CD4-positive, alpha-beta T cell treated with Interleukin-12 subunit alpha and Interleukin-12 subunit beta, for 1 hour (primary cell): ENCODE results near the gene MUC16.
"Not testable (repeated sequence)": the region's sequence is repeated elsewhere in the genome, so short reads cannot be mapped to it uniquely, and the experiment has no call there.

ENCODE experiments used
- DNase-seq: peaks from one replicate; pipeline ENCODE4 v3.0.0-alpha.2; 2020

Gene MUC16

DNA sequence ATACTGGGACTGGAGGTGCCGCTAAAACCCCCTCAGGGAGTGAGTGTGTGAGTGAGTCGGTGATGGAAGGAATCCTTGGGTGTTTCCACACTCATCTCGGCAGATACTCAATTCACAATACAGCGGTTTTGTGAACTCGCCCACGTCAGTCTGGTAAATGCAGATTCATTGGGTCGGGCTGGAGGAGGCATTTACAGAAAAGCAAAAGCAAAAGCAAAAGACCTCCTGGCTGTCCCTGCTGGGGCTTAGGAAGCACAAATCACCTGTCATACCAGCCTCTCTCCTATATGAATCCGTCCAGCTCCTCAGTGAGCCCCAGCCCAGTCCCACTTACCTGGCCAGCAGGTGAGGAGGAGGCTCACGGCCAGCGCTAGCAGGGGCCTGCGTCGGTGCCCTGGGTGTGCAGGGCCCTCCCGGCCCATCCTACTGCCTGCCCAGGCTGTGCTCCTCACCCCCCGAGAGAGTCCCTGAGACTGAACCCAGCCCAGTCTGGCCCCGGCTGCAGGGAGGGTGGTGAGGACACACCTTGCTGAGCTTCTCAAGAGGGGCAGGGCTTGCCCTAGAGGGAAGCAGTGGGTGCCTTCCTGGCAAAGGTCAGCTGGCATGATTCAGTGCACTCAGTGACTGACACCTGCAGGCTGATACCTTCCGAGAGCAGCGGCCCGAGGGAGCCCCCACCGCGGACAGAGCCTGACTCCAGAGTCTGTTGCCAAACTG is at the start of gene MUC16:
MUC16 (minus strand) TSS at position 475 of the 717 bp plus-strand sequence.
- DNase-seq, result peak; percentile 8

- DNase-seq, result no peak
These were observed 48.9 kb upstream of the MUC16 start for GRCh38 chr19:9058905-9059667.

DNA sequence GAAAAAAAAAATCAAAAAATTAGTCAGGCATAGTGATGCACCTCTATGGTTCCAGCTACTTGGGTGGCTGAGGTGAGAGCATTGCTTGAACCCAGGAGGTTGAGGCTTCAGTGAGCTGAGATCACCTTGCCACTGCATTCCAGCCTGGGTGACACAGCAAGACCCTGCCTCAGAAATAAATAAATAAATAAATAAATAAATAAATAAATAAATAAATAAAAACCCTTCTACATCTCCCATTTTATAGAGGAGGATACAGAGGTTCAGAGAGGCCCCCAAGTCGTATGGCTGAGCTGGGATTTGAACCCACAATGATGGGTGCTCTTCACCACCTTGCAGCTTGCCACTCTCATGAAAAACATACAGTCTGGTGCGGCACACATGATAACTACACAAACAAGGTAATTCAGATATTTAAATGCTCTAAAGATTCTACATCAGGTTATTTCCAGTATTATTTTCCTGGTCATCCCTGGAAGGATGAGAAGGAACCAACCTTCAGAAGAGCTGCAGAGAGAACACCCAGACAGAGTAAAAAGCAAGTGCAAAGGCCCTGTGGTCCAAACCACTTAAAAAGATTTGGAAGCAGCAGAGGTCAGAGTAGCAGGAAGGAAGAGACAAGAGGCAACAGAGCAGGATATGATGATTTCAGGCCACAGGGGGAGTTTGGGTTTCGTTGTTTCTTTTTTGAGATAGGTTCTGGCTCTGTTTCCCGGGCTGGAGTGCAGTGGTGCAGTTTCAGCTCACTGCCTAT is 47.5 kb upstream of the MUC16 start:
- DNase-seq, result no peak

GRCh38 chr19:9056131-9056530 is 45.9 kb upstream of the MUC16 start:
- DNase-seq, result not testable (repeated sequence)

- DNase-seq, result no peak
These were observed 44.6 kb upstream of the MUC16 start for GRCh38 chr19:9054765-9055164.

DNA sequence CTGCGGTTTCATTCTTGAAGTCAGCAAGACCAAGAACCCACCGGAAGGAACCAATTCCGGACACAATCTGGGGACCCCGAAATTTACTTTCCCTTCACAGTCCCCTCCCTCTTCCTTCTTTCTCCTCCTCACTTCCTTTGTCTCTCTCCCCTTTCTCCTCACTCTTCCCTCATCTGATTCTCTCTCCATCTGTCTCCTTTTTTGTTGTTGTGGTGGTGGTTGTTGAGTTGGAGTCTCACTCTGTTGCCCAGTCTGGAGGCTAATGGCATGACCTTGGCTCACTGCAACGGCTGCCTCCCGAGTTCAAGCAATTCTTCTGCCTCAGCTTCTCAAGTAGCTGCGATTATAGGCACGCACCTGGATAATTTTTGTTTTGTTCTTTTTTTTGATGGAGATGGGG is 44.0 kb upstream of the MUC16 start:
- no peak for DNase-seq

GRCh38 chr19:9053674-9054073 is 43.5 kb upstream of the MUC16 start:
- not testable (repeated sequence) for DNase-seq

GRCh38 chr19:9052894-9053293 is 42.7 kb upstream of the MUC16 start:
- no peak for DNase-seq

GRCh38 chr19:9046694-9047093 is 36.5 kb upstream of the MUC16 start:
- DNase-seq, result no peak

GRCh38 chr19:9044449-9044848 is 34.2 kb upstream of the MUC16 start:
- DNase-seq, result no peak

DNA sequence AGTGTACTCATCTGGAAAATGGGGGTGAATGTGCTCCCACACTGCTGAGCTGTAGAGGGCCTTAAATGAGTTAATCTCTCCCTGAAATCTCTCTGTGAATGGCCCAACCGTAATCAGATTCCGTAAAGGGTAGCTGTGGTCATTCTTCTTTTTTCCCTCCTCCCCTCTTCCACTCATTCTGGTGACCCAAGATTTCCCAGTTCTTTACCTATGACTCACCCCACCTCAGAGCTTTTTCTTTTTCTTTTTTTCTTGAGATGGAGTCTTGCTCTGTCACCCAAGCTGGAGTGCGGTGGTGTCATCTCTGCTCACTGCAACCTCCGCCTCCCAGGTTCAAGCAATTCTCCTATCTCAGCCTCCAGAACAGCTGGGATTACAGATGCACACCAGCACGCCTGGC is 33.3 kb upstream of the MUC16 start:
- DNase-seq, result no peak

DNA sequence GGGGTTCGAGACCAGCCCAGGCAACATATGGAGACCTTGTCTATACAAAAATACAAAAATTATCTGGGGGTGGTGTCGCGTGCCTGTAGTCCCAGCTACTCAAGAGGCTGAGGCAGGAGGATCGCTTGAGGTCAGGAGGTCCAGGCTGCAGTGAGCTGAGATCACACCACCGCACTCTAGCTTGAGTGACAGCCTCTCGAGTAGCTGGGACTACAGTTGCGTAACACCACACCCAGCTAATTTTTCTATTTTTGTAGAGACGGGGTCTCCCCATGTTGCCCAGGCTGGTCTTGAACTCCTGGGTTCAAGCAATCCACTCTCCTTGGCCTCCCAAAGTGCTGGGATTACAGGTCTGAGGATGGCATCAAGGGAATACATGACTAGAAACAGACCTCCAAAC is 30.8 kb upstream of the MUC16 start:
- DNase-seq, result no peak

- DNase-seq, result no peak
These were observed 29.9 kb upstream of the MUC16 start for GRCh38 chr19:9040131-9040530.

DNA sequence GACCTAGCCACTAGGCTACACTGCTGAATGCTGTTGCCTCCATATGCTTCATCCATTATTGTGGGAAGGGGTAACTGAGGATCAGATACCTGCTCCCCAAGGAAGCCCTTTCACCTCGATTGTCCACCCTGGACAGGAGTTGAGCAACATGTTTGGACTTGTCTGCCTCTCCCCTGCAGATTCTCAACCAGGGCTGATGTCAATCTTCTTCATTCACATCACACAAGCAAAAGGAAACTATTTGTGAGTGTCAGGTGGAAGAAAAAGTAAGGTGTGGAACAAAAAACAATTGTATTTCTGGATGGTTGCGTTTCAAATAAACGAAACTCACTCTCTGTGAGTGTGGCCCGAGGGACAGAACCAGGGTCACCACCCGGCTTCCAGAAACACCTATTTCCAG is 29.5 kb upstream of the MUC16 start:
- DNase-seq, result no peak

DNA sequence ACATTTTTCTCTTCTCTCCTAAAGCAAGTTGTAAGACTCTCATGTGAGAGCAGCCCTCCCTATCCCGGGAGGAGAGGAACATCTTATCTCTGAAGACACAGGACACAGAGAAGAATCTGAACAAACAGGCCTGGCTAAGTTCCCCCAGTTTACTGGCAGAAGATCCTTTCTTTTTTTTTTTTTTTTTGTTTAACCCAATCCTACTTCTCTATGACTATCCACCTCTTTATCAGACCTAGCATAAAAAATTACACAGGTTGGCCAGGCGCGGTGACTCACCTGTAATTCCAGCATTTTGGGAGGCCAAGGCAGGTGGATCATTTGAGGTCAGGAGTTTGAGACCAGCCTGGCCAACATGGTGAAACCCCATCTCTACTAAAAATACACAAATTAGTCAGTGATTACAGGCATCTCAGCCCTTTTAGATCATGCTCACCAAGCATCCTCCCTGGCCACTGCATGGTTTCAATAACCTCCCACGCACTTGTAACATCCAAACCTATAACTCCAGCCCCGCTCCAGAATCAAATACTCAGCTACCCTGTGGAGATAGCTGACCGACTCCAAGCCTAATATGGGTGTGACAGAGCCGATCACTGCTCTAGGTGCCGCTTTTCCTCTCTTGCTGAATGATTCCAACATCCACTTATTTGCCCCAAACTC is 27.3 kb upstream of the MUC16 start:
- DNase-seq, result no peak

DNA sequence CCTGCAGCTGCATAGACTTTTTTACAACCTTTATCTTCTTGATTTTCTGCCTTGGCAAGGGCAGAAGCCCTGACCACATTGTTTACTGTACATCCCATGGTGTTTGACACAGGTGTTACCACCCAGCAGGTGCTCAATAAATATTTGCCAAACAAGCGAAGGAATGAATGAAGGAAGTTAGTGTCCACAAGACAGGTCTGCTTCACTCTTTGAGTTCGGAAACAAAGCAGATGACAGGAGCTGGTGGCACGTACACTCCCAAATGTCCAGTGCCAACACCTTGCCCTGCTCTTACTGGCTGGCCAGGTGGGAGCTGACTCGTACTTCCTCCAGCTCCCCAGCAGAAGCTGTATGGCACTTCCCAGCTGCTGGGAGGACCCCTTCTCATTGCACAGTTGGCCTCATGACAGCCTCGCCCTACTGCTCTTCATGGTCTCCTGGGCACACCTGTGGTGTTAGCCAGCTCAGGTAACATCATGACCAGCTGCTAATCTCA is 22.0 kb upstream of the MUC16 start:
- DNase-seq, result no peak

DNA sequence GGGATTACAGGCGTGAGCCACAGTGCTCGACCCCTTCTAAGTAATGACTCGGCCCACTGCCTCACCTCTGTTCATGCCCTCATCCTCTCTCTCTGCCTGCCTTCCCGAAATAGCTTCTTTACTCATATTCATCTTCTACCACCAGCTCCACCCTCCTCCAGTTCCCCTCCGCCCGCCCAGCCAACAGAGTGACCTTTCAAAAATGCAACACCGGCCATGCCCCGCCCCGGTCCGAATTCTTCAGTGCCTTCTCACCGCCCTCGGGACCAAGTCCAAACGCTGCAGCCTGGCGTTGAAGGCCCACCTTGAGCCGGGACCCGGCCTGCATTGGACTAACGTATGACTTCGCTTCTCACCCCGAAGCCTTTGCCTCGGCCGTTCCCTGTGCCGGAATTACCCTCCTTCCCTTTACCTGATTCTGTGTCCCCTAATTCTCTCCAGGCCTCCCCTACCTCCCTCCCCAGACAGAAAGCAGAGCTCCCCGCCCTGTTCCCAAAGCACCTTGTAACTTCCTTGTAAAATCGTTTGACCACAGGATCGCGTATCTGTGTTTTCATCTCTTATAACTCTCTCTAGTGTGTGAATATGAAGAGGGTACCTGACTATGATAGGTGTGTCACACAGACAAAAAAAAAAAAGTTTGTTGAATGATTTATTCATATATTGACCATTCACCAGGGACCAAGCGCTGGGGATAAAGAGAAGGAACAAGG is 8.1 kb upstream of the MUC16 start:
- no peak for DNase-seq

GRCh38 chr19:9014803-9015202 is 4.6 kb upstream of the MUC16 start:
- DNase-seq, result no peak

GRCh38 chr19:9013988-9014387 is 3.8 kb upstream of the MUC16 start:
- DNase-seq, result no peak

DNA sequence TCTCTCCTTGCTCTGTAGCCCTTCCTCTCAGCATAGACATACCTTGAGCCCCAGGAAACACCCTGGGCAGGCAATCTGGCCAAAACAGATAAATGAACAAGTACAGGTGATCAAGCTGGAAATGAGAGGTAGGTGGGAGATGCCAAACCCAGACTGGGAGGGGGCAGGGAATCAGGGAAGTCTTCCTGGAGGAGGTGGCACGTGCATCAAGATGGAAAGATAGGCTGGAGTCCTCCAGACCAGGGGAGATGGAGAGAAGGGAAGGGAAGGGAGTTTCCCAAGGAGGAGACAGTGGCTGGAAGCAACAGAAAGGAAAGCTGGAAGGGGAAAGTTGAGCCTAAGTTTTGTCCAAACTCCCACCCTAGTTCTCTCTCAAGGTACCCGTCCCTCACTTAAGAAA is 1.7 kb upstream of the MUC16 start:
- DNase-seq, result no peak

DNA sequence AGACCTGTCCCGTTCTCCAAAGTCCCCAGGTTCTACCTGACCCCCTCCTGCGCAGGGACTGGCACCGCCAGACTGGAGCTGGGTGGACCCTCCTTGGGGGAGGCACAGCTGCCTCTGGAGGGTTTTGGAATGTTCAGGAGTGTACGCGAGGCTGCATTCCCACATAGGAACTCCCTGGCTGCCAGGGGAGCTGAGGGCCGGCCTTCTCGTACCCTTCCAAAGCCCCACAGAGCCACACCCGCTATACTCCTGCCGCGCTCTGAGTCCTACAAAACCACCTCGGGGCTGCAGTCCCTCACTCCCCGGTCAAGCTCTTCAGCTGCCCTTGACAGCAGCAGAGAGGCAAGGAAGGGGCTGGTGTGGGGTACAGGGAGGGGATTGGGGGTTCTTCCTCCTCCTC is 484 bp upstream of the MUC16 start:
- DNase-seq, result no peak

- DNase-seq, result no peak
These were observed 778 bp downstream of the MUC16 start for GRCh38 chr19:9009431-9009830.
